SIG-M5 treated with dmso at 0.1 percent for 504 hours (cell line): ENCODE results near the gene ITPA.
"Not testable (repeated sequence)": the region's sequence is repeated elsewhere in the genome, so short reads cannot be mapped to it uniquely, and the experiment has no call there.

Source experiments
- DNase-seq: peaks from one replicate; lab custom pipeline; 2025; ENCODE audit not compliant: unreplicated experiment; lab: John Stamatoyannopoulos, UW

Gene ITPA

GRCh38 chr20:3199206-3199605 lies 10.1 kb upstream of the ITPA start:
- DNase-seq, result no peak

- DNase-seq, result no peak
Observed at GRCh38 chr20:3199976-3200755, 9.1 kb upstream of the ITPA start.

GRCh38 chr20:3202965-3203314 lies 6.4 kb upstream of the ITPA start:
- DNase-seq, result no peak

GRCh38 chr20:3203315-3204123 lies 5.8 kb upstream of the ITPA start:
- DNase-seq, result no peak

- DNase-seq, result peak; percentile 79
Observed at GRCh38 chr20:3204124-3204794, 5.0 kb upstream of the ITPA start, which contains the start of gene DDRGK1. Gene DDRGK1, minus strand, starts transcription at chr20:3204682. Its CDS starts 55 bp downstream, at chr20:3204627.

GRCh38 chr20:3208786-3209256 lies 477 bp upstream of the ITPA start:
- DNase-seq, result peak; percentile 34

GRCh38 chr20:3209946-3210317 lies 634 bp downstream of the ITPA start:
- DNase-seq, result no peak

GRCh38 chr20:3210346-3210745 lies 1.0 kb downstream of the ITPA start:
- DNase-seq, result no peak

GRCh38 chr20:3213226-3213625 lies 3.9 kb downstream of the ITPA start:
- no peak for DNase-seq

GRCh38 chr20:3215359-3215917 lies 6.1 kb downstream of the ITPA start:
- not testable (repeated sequence) for DNase-seq

- DNase-seq, result no peak
Observed at GRCh38 chr20:3218307-3218988, 9.2 kb downstream of the ITPA start.

GRCh38 chr20:3221398-3222226 lies 12.3 kb downstream of the ITPA start:
- no peak for DNase-seq

GRCh38 chr20:3222635-3223600 lies 13.6 kb downstream of the ITPA start:
- DNase-seq, result no peak

GRCh38 chr20:3223651-3223993 lies 14.3 kb downstream of the ITPA start:
- no peak for DNase-seq

GRCh38 chr20:3223994-3224680 lies 14.8 kb downstream of the ITPA start:
- no peak for DNase-seq

GRCh38 chr20:3224681-3225421 lies 15.6 kb downstream of the ITPA start:
- DNase-seq, result no peak

GRCh38 chr20:3226093-3226492 lies 16.8 kb downstream of the ITPA start:
- DNase-seq, result no peak

- DNase-seq, result no peak
Observed at GRCh38 chr20:3226864-3227263, 17.6 kb downstream of the ITPA start.
